BE2C (cell line): ENCODE data around the gene RASSF4.

Source experiments
- DNase-seq: peaks from one replicate; pipeline ENCODE4 v3.0.0-alpha.2; 2020
- H3K27me3 ChIP-seq: fragments of 250-450 bp; sonication (Bioruptor Pico); 2 replicates; pipeline ENCODE4 v1.5.1; 2020; ENCODE audit warnings: mild to moderate bottlenecking
- H3K36me3 ChIP-seq: fragments of 250-450 bp; sonication (Bioruptor Pico); 2 replicates; pipeline ENCODE4 v1.5.1; 2020; ENCODE audit warnings: mild to moderate bottlenecking
- H3K4me1 ChIP-seq: fragments of 250-450 bp; sonication (Bioruptor Pico); 2 replicates; pipeline ENCODE4 v1.5.1; 2020
- H3K4me3 ChIP-seq: 2 replicates; pipeline ENCODE4 v1.5.1; 2011; ENCODE audit warnings: low read depth, low read length
- H3K9me3 ChIP-seq: fragments of 250-450 bp; sonication (Bioruptor Pico); 2 replicates; pipeline ENCODE4 v1.5.1; 2020
- CTCF ChIP-seq: IDR thresholded peaks from 2 replicates; pipeline ENCODE4 v1.5.1; 2012; ENCODE audit warnings: mild to moderate bottlenecking, low read depth, low read length

The RASSF4 gene

GRCh38 chr10:44954042-44954441, 5.6 kb upstream of the RASSF4 start:
- no peaks in the 10 kb centered on the region; the same call in 1 of the 2 replicates for H3K4me1 ChIP-seq
- DNase-seq: no peak

DNA sequence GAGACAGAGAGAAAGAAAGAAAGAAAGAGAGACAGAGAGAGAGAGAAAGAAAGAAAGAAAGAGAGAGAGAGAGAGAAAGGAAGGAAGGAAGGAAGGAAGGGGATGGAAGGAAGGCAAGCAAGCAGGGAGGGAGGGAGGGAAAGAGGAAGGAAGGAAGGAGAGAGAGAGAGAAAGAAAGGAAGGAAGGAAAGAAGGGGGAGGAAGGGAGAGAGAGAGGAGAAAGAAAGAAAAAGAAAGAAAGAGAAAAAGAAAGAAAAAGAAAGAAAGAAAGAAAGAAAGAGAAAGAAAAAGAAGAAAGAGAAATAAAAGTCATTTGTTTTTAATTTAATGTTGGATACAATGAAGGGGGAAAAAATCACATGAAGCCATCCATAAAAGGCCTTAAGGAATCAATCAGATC, 4.6 kb upstream of the RASSF4 start:
- Histone ChIP-seq H3K27me3 (no peaks in the 10 kb centered on the region), H3K36me3 (no peaks in the 10 kb centered on the region), H3K4me3 (no peak overlapping the region), H3K4me1 (peaks cover 1% of the 10 kb centered on the region; the same call in 1 of the 2 replicates), H3K9me3 (no peaks in the 10 kb centered on the region)
- no peak for TF ChIP-seq CTCF
- DNase-seq: no peak

More at GRCh38 chr10:44954042-44954441, 5.6 kb upstream of the RASSF4 start:
- no peak for TF ChIP-seq CTCF
- no peaks in the 10 kb centered on the region for H3K36me3 ChIP-seq
- H3K4me3 ChIP-seq: no peak overlapping the region
- H3K27me3 ChIP-seq: no peaks in the 10 kb centered on the region
- no peaks in the 10 kb centered on the region for H3K9me3 ChIP-seq

- Histone ChIP-seq H3K9me3 (no peaks in the 10 kb centered on the region), H3K4me3 (no peak overlapping the region), H3K4me1 (peaks cover 3% of the 10 kb centered on the region; the same call in 1 of the 2 replicates), H3K36me3 (no peaks in the 10 kb centered on the region), H3K27me3 (no peaks in the 10 kb centered on the region)
- DNase-seq: no peak
- no peak for TF ChIP-seq CTCF
Measured at GRCh38 chr10:44955413-44956070, 4.1 kb upstream of the RASSF4 start.

GRCh38 chr10:44956226-44956625, 3.4 kb upstream of the RASSF4 start:
- Histone ChIP-seq H3K27me3 (no peaks in the 10 kb centered on the region), H3K4me1 (peaks cover 3% of the 10 kb centered on the region; the same call in 1 of the 2 replicates), H3K4me3 (no peak overlapping the region), H3K36me3 (no peaks in the 10 kb centered on the region), H3K9me3 (no peaks in the 10 kb centered on the region)
- TF ChIP-seq CTCF: no peak
- no peak for DNase-seq

- Histone ChIP-seq H3K36me3 (no peaks in the 10 kb centered on the region), H3K4me3 (no peak overlapping the region), H3K4me1 (peaks cover 3% of the 10 kb centered on the region; the same call in 1 of the 2 replicates), H3K9me3 (no peaks in the 10 kb centered on the region), H3K27me3 (no peaks in the 10 kb centered on the region)
- TF ChIP-seq CTCF: no peak
- DNase-seq: no peak
Measured at GRCh38 chr10:44956717-44957706, 2.6 kb upstream of the RASSF4 start.
